ENCODE results near the gene SYMPK.

The SYMPK gene

DNA sequence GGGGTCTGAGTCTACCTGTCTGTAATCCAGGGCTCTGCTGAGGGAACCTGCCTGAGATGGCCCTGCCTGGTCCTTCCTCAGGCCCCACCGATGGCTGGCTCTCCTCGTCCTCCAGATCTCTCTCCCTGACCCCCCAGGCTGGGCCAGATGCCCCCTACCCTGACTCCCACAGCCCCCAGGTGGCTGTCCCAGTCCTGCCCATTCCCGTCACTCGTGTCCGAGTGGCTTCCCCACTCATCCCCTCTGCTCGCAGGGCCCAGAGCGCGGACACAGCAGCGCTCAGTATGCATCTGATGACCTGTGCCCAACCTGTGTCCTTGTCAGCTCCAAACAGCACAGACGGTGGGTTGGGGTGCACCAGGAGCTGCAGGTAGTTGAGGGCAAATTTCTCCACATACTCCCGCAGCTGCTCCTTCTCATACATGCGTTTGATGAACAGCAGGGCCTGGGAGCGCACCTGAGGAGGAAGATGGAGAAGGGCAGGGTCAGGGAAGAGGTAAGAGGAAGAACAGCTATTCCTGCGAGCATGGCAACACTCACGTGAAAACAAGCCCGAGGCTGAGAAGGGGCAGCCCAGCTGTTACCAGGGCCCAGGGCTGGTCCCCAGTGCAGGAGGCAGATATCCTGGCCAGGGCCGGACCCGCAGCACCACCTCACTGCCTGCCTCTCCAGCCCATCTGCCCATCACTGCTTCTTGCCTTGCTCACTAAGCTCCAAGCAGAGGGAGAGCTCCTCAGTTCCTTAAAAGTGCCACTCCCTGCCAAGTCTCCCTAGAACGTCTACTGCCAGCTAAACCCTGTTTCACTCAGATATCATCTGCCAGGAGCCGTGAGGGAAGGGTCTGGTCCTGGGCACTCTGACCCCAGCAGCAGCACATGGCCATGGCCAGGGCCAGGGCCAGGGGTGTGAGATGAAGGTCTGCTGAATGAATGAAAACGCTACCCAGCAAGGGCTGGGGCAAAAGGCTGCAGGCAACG, 36.7 kb downstream of the SYMPK start:
- no peak for DNase-seq (ENCODE audit: low read depth, low spot score)

DNA sequence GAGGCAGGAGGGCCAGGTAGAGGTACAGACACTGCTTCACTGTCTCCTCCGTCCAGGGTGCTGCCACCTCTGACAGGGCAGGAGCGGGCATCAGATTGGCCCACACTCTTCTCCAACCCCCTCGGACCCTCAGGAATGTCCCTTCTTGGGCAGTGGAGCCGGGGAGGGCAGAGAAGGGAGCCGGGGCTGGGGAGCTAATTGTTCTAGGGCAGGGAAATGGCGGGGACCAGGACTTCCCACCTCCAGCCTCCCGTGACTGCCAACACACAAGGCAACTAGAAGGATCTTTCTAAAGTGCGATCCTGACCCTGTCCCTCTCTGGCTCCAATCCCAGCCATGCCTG, 37.7 kb downstream of the SYMPK start:
- DNase-seq (ENCODE audit: low read depth, low spot score): no peak

DNA sequence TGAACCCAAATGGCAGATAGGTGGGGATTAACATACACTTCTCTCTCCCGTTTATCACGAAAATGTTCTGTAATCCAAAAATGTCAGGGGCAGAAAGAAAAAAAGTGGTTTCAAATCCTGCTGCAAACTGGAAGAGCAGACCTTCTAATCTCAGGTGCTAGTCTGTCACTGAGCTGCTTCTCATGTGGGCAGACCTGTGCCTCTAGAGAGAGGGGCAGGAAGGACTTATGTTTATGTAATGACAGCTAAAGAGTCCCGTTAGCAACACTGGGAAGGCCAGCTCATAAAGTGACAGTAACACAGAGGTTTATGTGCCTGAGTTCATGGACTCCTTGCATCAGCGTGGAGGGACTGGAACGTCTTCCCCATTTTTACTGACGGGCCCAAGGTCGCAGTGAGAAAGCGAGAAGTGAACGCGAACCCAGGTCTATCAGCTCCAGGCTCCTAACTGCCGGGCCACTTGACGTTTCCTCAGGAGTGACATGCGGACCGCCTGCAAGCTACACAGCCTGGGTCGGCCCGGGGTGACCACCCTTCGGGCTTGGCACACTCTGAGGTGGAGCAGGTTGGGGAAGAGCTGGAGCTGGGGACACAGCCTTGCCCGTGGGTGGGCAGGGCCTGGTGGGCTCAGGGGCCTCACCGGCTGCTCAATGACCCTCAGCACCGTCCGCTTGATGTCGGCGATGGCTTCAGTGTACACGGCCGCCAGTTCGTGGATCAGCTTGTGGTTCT, 38.2 kb downstream of the SYMPK start:
- DNase-seq (ENCODE audit: low read depth, low spot score): no peak

DNA sequence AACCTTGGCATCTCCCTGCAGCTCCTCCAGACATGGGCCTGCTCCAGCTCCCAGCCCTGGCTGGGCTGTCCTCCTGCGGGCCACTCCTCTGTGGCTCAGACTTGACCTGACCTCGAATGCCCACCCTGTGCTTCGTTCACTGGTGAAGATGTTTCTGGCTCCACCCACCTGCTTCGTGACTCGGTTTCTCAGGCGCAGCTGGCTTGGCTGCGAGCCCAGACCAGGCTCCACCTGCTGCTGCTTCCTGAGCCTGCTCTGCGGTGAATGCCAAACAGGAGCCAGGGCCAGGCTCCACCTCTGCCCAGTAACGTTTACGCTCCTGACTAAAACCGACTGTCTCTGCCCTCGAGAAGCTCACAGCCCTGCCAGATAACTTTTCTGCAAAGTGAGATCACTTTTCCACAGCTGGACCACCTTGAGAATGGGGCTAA, 38.9 kb downstream of the SYMPK start:
- DNase-seq (ENCODE audit: low read depth, low spot score): no peak

DNA sequence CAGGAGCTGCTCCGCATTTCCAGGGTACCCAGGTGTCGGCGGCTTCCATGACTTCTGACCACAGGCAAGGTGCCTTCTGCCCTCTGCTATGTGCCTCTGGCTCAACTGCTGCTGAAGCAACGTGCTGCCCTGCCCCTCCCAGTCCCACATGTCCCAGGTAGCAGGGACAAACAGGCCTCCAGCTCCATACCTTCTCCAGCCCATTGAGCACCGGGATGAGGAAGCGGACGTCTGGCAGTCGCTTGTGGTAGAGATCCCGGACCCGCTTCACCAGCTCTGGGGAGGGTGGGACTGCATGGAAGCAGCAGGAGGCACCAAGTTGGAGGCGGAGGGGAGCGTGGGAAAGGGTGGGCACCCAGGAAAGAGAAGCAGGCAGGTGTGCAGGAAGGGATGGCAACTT, 39.8 kb downstream of the SYMPK start:
- no peak for DNase-seq (ENCODE audit: low read depth, low spot score)

DNA sequence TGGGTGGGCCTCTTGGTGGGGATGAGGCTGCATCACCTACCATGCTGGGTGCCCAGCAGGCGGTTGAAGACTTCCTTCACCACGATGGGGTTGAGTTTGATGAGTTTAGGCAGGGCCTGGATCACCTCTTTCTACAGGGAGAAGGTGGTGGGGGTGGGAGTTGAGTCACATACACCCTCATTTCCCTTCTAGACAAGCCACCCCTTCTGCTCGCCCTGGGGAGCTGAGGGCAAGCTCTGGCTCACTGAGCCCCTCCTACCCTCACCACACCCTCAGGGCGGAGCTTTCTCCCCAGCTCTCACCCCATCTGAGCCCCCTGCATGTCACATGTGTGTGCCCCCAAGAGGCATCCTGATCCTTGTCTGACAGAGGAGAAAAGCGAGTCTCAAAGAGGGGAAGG, 40.2 kb downstream of the SYMPK start:
- no peak for DNase-seq (ENCODE audit: low read depth, low spot score)

DNA sequence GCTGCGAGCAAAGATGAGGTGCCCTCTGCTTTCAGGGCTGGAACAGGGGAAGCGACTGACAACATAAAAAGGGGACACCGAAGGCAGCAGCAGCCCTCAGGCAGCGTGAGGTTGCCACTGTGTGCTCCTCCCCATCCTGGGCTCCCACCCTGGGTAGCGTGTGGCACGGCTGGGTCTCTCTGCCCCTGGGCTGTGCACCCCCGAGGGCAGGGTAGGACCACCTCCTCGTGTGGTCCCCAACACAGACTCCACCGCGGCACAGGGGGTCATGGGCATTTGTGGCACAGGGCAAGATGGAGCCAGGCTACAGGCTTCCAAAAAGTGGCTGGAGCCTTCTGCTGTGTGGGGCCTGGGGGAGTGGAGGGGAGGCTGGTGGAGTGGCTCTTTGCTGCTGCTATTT, 41.4 kb downstream of the SYMPK start:
- DNase-seq (ENCODE audit: low read depth, low spot score): no peak

DNA sequence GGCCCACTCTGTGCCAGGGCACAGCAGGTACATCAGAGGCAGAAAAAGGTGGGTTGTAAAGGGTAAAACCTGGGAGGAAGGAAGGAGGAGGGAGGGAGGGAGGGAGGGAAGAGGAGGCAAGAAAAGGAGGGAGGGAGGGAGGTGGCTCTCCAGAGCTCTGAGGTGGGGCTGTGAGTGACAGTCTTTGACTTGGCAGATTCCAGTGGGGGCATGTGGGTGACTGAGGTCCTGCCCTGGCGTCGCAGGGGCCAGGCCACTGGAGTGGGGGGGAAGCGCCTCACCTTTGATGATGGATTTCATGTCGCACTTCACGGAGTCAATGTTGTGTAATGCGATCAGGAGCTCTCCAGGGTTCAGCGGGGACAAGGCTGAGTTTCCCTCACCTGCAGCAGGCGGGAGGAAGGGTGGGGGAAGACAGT, 41.8 kb downstream of the SYMPK start:
- no peak for DNase-seq (ENCODE audit: low read depth, low spot score)

DNA sequence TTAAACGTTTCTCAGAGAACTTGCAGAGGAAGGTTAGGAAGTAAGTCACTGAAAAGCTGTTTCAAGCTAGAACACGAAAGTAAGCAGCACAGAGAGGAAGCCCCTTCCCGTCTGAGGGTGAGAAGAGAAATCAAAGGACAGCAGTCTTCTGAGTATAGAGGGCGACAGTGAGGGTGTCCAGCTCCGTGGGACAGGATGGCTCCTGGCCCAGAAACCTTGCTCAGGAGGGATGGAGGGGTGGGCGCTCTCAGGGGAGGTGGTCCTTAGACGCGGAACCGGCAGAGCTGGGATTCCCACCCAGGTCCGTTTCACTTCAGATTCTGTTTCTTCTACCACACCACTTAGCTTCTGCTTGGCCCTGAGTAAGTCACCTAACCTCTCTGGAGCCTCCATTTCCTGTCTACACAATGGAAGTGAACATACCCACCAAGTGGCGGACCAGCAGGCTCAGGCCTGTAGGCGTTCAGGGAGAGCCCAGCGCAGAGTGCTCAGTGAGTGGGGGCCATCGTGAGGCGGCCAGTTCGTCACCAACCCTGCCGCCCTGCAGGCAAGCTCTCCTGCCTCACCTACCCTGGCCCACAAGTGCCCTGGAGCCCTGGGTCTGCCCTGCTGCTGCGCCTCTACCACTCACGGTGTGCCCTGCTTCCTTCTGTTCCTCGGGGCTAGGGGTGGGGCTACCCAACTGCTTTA, 42.4 kb downstream of the SYMPK start:
- DNase-seq (ENCODE audit: low read depth, low spot score): no peak

DNA sequence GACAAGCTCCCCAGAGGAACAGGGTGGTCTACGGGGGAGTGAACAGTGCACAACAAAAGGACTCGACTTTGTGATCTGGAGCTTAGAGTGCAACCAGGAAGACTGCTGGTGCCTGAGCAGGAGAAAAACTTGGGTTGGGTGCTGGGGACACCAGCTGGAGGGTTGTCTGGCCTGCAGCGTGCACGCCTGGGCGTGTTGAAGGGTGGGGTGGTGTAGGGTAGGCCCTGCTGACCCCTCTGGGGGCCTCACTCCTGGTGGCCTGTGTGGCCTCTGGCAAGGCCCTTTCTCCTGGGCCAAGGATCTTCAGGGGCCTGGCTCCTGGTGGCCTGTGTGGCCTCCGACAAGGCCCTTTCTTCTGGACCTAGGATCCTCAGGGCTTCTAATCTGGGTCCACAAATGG, 43.2 kb downstream of the SYMPK start:
- DNase-seq (ENCODE audit: low read depth, low spot score): no peak

DNA sequence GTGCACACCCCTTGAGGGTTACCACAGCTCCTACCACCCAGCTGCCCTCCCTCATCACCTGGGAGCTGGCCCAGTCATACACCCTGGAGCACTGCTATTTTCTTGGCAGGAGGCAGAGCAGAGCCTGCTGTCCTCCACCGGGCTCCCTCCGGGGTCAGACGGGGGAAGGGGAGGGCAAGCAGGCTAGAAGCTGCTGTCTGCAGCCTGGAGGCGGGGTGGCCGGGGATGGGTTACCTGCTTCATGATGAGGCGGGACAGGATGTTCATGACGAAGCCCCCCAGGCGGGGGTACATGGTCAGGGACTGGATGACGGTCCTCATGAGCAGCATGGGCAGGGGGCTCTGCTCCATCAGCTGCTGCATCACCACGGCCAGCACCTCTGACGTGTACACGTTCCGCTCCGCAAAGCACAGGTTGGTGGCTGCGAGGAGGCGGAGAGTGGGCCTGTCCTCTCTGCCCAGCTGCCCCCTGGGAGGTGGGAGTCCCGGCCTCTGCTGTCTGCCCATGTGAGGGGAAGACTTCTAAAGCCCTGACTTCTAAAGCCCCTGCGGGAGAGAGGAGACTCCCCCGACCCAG, 45.1 kb downstream of the SYMPK start:
- no peak for DNase-seq (ENCODE audit: low read depth, low spot score)

DNA sequence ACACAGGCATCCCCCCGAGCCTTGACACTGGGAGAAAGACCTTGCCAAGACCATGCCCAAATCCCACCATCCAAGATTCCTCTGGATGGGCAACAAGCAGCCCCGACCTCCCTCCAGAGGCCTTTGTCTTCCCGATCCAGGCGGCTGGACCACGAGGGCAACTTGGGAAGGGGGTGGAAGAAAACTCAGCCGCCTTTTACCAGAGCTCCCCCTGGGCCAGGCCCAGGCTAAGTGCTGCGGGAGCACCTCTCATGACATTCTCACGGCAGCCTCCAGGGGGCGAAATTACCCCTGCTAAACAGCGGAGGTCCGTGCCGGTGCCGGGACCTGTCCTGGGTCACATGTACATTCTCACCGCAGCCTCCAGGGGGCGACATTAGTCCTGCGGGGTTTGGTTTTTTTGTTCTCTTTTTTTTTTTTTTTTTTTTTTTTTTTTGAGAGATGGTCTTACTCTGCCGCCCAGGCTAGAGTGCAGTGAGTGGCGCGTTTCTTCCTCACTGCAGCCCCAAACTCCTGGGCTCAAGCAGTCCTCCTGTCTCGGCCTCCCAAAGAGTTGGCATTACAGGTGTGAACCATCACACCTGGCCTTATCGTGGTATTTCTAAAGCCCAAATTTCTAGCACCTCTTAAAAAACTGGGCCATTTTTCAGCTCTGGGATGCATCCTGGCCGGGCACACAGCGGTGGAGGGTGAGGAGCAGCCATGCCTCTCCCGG, 45.8 kb downstream of the SYMPK start:
- peak; percentile 94 for DNase-seq (ENCODE audit: low read depth, low spot score)

DNA sequence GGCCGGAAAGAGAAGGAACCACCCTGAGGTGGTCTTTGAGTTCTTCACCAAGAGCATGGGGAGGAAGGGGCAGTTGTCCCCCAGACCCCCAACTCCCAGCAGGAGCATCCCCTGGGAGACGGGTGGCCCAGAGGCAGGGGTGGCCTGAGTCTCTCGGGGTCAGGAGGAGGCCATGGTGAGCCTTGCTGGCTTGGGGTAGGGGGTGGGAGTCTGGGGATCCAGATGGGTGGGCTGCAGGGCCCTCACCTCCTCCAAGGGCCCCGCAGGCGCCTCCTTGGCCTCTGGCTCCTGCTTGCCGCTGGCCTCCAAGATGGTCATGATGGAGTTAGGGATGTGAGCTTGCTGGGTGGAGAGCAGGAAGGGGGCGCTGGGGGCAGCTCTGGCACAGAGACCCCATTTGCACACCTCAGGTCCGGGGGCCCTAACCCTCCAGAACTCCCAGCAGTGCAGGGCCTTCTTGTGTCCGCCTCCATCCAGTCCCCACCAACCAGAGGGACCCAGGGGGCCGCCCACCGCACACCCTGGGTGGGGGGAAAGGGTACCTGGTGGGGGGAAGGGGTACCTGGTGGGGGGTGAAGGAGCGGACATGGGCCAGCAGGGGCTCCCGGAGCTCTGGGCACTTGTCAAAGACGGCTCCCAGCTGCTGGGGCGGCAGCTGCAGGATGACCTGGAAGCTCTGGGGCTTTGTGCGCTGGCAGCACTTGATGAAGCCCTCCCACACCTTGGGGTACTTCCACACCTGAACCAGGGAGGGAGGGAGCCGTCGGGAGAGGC, 46.5 kb downstream of the SYMPK start:
- no peak for DNase-seq (ENCODE audit: low read depth, low spot score)

DNA sequence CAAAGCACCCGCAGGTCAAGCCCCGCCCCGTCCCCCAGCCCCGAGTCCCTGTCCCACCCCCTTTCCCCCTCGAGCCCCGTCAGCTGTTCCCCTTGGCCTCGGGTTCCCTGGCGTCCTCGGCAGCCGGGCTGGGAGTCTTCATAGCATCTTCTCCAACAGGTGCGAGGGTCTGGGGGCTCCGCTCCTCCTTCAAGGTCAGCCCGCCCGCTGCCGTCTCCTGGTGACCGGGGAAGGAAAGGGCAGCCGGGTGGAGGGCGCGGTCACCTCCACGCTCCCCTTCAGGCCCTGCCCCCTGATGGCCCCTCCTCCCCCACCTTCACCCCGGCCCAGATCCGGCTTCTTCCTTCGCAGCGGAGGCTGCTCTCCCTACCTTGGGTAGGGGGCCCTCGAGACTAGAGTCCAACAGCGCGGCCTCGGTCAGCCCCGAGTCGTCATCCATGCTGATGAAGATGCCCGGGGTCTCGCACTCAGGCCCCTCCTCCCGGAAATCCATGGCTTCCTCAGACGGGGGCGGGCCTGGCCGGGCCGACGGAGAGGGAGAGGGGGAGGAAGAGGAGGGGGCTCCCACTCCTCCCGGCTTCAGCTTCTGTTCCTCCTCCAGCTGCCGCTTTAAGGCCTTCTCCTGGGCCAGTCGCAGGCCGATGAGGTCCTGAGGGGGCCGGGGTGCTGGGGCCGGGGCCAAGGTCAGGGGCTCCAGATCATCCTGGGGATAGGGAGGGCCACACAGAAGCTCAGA, 47.3 kb downstream of the SYMPK start:
- DNase-seq (ENCODE audit: low read depth, low spot score): no peak

DNA sequence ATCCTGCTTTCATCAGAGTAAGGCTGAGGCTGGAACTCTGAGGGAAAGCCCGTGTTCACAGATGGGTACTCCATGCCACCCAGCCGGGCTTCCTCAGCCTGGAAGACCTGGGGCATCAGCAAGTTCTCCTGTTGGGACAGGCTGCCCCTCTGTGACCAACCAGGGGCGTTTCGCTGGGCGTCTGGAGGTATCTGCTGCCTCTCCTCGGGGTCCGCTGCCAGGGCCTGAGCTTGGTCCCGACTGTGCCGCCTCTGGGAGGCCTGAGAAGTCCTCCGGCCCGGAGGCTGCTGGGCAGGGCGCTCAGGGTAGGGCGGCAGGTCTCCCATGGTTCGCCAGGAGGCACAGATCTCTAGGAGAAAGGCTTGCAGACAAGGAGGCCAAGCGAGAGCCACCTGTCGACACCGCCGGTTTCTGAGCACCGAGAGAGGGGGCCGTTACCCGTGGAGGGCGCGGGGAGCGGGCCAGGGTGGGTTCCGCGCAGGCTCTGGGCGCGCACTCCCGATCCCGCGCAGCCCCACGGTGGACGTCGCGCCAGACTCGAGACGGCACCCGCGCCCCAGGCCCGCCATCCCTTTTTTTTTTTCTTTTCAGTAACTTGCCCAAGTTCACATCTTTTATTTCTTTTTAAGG, 48.0 kb downstream of the SYMPK start, which contains the start of gene RSPH6A:
RSPH6A (minus strand) TSS at position 458 of the 630 bp plus-strand sequence; CDS start at position 326, 132 bp downstream.
- DNase-seq (ENCODE audit: low read depth, low spot score): no peak

DNA sequence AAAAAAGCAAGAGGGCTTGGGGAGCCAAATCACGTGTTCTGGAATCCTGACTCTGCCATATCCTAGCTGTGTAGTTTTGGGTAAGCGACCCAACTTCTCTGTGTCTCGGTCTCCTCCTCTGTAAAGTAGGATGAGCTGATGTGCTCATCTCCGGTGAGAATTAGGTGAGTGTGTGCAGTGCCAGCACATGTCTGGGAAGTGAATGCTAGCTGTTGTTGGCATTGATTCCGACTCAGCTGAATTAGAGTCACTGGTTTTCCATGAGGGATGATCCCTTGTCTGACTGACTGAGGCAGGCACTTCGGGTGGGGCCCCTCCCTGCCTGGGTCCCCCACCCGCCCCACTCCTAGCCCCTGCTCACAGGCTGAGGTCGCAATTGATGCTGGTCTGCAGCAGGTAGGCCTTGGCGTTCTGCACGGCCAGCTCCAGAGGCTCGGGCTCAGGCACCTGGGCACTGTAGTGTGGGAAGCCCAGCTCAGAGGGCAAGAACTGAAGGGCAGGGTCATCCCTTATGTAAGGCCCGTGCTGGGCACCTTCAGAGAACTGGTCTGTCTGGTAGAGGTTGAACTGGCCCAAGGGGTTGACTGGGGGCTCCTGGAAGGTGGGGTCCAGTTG, 48.7 kb downstream of the SYMPK start:
- no peak for DNase-seq (ENCODE audit: low read depth, low spot score)

DNA sequence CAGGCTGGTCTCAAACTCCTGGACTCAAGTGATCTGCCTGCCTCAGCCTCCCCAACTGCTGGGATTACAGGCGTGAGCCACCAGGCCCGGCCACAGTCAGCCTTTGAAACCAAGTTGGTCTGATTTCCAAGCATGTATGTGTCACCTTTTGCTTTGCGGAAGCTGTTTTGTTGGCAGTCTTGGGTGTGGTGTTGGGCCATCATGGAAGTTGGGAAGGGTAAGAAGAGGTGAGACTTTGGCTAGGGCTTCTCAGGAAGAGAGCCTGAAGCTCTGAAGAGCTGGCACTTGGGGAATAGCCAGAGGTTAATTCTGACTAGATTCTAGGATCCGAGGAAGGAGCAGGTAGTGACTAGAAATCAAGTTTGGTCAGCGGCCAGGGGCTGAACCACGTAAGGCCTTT, 50.6 kb downstream of the SYMPK start:
- no peak for DNase-seq (ENCODE audit: low read depth, low spot score)

DNA sequence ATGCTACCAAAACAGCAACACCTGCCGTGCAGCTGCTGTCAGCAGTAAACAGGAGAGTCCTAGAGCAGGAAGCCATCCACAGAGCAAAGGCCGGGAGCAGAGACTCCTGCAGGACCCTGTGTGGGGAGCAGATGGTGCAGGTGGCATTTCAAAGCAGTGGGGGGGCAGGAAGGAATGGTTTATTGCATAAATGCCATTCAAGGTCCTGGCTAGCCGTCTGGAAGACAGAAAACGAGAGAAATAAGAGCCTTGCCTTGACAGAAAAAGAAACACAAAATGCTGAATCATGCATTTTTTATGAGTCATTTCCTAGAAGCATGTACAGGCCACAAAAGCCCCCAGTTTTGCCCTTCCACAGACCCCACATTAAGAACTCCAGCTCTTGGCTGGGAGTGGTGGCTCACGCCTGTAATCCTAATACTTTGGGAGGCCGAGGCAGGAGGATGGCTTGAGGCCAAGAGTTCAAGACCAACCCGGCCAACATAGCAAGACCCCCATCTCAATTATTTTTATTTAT, 53.2 kb downstream of the SYMPK start:
- no peak for DNase-seq (ENCODE audit: low read depth, low spot score)

DNA sequence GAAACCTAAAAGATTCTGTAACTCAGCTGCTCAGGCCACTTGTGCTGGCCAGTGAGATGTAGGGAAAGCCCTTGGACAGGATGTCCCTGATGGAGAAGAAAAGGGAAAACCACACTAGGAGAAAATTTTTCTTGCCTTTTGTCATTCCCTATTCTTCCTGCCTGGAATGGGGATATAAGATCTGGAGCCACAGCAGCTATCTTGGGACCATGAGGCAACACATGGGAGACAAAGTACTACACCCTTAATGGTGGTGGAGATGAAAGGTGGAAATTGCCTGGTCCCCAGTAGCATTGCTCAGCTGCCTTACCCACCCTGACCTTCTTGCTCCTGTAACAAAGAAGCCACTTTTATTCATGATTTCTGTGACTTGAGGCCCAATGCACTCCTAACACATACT, 57.2 kb downstream of the SYMPK start:
- no peak for DNase-seq (ENCODE audit: low read depth, low spot score)
